ENCODE data around the gene C12orf76. TPM values are rescaled to one million over a fixed set of nuclear protein-coding genes. Genes with fewer than 3 reads are reported as not detected.

The C12orf76 gene
- polyA plus RNA-seq, 3 donors: 9.3 to 19.4 (median 10.6) TPM

- Histone ChIP-seq H3K4me1 (ENCODE audit: control insufficient read depth in 1 of 2, insufficient read depth in 2 of 2, low read length in 2 of 2) (peaks cover 13 to 14% of the 10 kb centered on the region in 2 donors), H3K36me3 (replicated peaks in 1 of 2; ENCODE audit: control insufficient read depth in 1 of 2, insufficient read depth in 2 of 2, low read length in 2 of 2) (no peaks in the 10 kb centered on the region), H3K9ac (ENCODE audit: insufficient read depth, low read length, poor library complexity, severe bottlenecking) (peak overlapping the region; percentile 51), H4K20me1 (ENCODE audit: insufficient read depth, low read length) (no peaks in the 10 kb centered on the region), H2AFZ (ENCODE audit: insufficient read depth, low read depth, low read length, poor library complexity, severe bottlenecking) (peak overlapping the region; percentile 85), H3K79me2 (ENCODE audit: insufficient read depth, low read length) (no peaks in the 10 kb centered on the region), H3K4me2 (replicated peaks; ENCODE audit: extremely low read depth, low read length, poor library complexity, severe bottlenecking) (peak overlapping the region; percentile 82), H3K9me3 (replicated peaks in 1 of 2; ENCODE audit: control insufficient read depth in 1 of 2, insufficient read depth in 1 of 2, low read length in 2 of 2) (no peaks in the 10 kb centered on the region), H3K27ac (ENCODE audit: low read depth in 1 of 2, low read length in 2 of 2) (peak overlapping the region; percentile 31 to 84), H3K27me3 (ENCODE audit: control insufficient read depth in 2 of 2, insufficient read depth in 2 of 2, low read length in 2 of 2) (no peaks in the 10 kb centered on the region), H3K4me3 (replicated peaks in 1 of 3; ENCODE audit: low read depth in 2 of 3, low read length in 3 of 3) (peak overlapping the region; percentile 14 to 72 (median 15))
- TF ChIP-seq, protein P1, sequence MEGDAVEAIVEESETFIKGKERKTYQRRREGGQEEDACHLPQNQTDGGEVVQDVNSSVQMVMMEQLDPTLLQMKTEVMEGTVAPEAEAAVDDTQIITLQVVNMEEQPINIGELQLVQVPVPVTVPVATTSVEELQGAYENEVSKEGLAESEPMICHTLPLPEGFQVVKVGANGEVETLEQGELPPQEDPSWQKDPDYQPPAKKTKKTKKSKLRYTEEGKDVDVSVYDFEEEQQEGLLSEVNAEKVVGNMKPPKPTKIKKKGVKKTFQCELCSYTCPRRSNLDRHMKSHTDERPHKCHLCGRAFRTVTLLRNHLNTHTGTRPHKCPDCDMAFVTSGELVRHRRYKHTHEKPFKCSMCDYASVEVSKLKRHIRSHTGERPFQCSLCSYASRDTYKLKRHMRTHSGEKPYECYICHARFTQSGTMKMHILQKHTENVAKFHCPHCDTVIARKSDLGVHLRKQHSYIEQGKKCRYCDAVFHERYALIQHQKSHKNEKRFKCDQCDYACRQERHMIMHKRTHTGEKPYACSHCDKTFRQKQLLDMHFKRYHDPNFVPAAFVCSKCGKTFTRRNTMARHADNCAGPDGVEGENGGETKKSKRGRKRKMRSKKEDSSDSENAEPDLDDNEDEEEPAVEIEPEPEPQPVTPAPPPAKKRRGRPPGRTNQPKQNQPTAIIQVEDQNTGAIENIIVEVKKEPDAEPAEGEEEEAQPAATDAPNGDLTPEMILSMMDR (IDR thresholded peaks at IDR 0.05): no peak
- Mint-ChIP-seq H3K27ac (peak overlapping the region; percentile 87 to 98 (median 93)), H3K4me3 (peak overlapping the region; percentile 82 to 94), H3K4me1 (peaks cover 11% of the 10 kb centered on the region), H3K9me3 (peaks cover 0 to 5% (median 0%) of the 10 kb centered on the region in 7 donors), H3K27me3 (ENCODE audit: low read depth in 3 of 3) (peaks cover 1 to 11% (median 4%) of the 10 kb centered on the region in 3 donors), H3K36me3 (no peaks in the 10 kb centered on the region)
- peak; percentile 77 to 88 (median 83) for DNase-seq
- 28% methylated on average over 9 of the region's 24 CpGs for WGBS (ENCODE audit: insufficient coverage)
- intact Hi-C loops (cut with micrococcal nuclease): no loop called here
These were observed 31.4 kb upstream of the C12orf76 start for GRCh38 chr12:110079477-110080400.

- no peak for DNase-seq
- Mint-ChIP-seq H3K27ac (no peak overlapping the region), H3K4me1 (peaks cover 21% of the 10 kb centered on the region), H3K27me3 (ENCODE audit: low read depth in 3 of 3) (peaks cover 3 to 7% (median 5%) of the 10 kb centered on the region in 3 donors), H3K4me3 (no peak overlapping the region), H3K9me3 (peaks cover 0 to 5% (median 0%) of the 10 kb centered on the region in 7 donors), H3K36me3 (no peaks in the 10 kb centered on the region)
- Histone ChIP-seq H3K9ac (ENCODE audit: insufficient read depth, low read length, poor library complexity, severe bottlenecking) (no peak overlapping the region), H3K4me2 (replicated peaks; ENCODE audit: extremely low read depth, low read length, poor library complexity, severe bottlenecking) (no peak overlapping the region), H3K4me1 (ENCODE audit: control insufficient read depth in 1 of 2, insufficient read depth in 2 of 2, low read length in 2 of 2) (peaks cover 20 to 25% of the 10 kb centered on the region in 2 donors), H3K4me3 (replicated peaks in 1 of 3; ENCODE audit: low read depth in 2 of 3, low read length in 3 of 3) (no peak overlapping the region), H2AFZ (ENCODE audit: insufficient read depth, low read depth, low read length, poor library complexity, severe bottlenecking) (no peak overlapping the region), H3K27me3 (ENCODE audit: control insufficient read depth in 2 of 2, insufficient read depth in 2 of 2, low read length in 2 of 2) (no peaks in the 10 kb centered on the region), H3K79me2 (ENCODE audit: insufficient read depth, low read length) (no peaks in the 10 kb centered on the region), H3K36me3 (replicated peaks in 1 of 2; ENCODE audit: control insufficient read depth in 1 of 2, insufficient read depth in 2 of 2, low read length in 2 of 2) (no peaks in the 10 kb centered on the region), H3K9me3 (replicated peaks in 1 of 2; ENCODE audit: control insufficient read depth in 1 of 2, insufficient read depth in 1 of 2, low read length in 2 of 2) (no peaks in the 10 kb centered on the region), H3K27ac (ENCODE audit: low read depth in 1 of 2, low read length in 2 of 2) (no peak overlapping the region), H4K20me1 (ENCODE audit: insufficient read depth, low read length) (no peaks in the 10 kb centered on the region)
- intact Hi-C loops (cut with micrococcal nuclease): no loop called here
- TF ChIP-seq, protein P1 (IDR thresholded peaks at IDR 0.05): no peak
- no CpG with 5 or more reads among the region's 4 CpGs for WGBS (ENCODE audit: insufficient coverage)
These were observed 29.5 kb upstream of the C12orf76 start for GRCh38 chr12:110077800-110078199.

Data from CD14-positive monocyte (primary cell).